SK-N-DZ (cell line): ENCODE measurements around the gene SMARCA4.
A peak's percentile ranks its signal among the peaks of the same experiment; 100 is the strongest.
"Not testable (repeated sequence)": the region's sequence is repeated elsewhere in the genome, so short reads cannot be mapped to it uniquely, and the experiment has no call there.

Source experiments
- DNase-seq: peaks from one replicate; pipeline ENCODE4 v3.0.0-alpha.2; 2015; ENCODE audit warnings: low spot score
- small RNA-seq, 2 experiments: library from RNA; depleted of rRNA; stranded (forward); fragments of <200 nt; gene quantifications; one replicate each; pipeline ENCODE3, GENCODE V24; 2014

The SMARCA4 gene

GRCh38 chr19:11097367-11097766 lies 136.5 kb downstream of the SMARCA4 start:
- not testable (repeated sequence) for DNase-seq

GRCh38 chr19:11098327-11098726 lies 137.5 kb downstream of the SMARCA4 start:
- no peak for DNase-seq

GRCh38 chr19:11098861-11099260 lies 138.0 kb downstream of the SMARCA4 start:
- no peak for DNase-seq

- DNase-seq: no peak
These were observed 139.2 kb downstream of the SMARCA4 start for GRCh38 chr19:11100049-11100448.

- no peak for DNase-seq
These were observed 140.2 kb downstream of the SMARCA4 start for GRCh38 chr19:11101057-11101456.

GRCh38 chr19:11102944-11103343 lies 142.1 kb downstream of the SMARCA4 start:
- DNase-seq: no peak

GRCh38 chr19:11103667-11104066 lies 142.8 kb downstream of the SMARCA4 start:
- DNase-seq: not testable (repeated sequence)

GRCh38 chr19:11105014-11105636 lies 144.3 kb downstream of the SMARCA4 start:
- no peak for DNase-seq

- DNase-seq: peak; percentile 63
These were observed 145.6 kb downstream of the SMARCA4 start for GRCh38 chr19:11106477-11106876.

GRCh38 chr19:11108746-11109145 lies 147.9 kb downstream of the SMARCA4 start:
- no peak for DNase-seq

GRCh38 chr19:11111117-11111770 lies 150.4 kb downstream of the SMARCA4 start:
- DNase-seq: no peak

- no peak for DNase-seq
These were observed 150.9 kb downstream of the SMARCA4 start for GRCh38 chr19:11111771-11112144.

Small RNA genes lying within 50 kb of the gene (small RNA-seq; reads per million reads assigned to genes)
- gene RF02271: 0 reads per million in 2 experiments
- 0.67 to 1.9 reads per million in 2 experiments for gene RN7SL192P
